Astrocyte of the cerebellum (primary cell): ENCODE results near the gene GRIK5.
A peak's percentile ranks its signal among the peaks of the same experiment; 100 is the strongest.

Experiments
- DNase-seq: peaks from one replicate; pipeline ENCODE4 v3.0.0-alpha.2; 2011; ENCODE audit warnings: low read depth
- H3K4me3 ChIP-seq: 2 replicates; pipeline ENCODE4 v1.5.1; 2011; ENCODE audit warnings: mild to moderate bottlenecking, low read depth, low read length, moderate library complexity
- in situ Hi-C: cut with HindIII; loops from 2 replicates; pipeline ENCODE4 v1.10.0; 2017; ENCODE audit warnings: low sequenced_read_pairs
- TF ChIP-seq, protein P1 (sequence below): IDR thresholded peaks from 2 replicates; pipeline ENCODE4 v1.5.1; 2012; ENCODE audit warnings: low read length, low read depth, moderate library complexity, mild to moderate bottlenecking; ENCODE audit errors: missing control alignments

The GRIK5 gene

GRCh38 chr19:42086188-42086736 lies 16.3 kb upstream of the GRIK5 start:
- no peak overlapping the region for H3K4me3 ChIP-seq
- no peak for DNase-seq
- in situ Hi-C loops: no loop called here
- TF ChIP-seq, protein P1, sequence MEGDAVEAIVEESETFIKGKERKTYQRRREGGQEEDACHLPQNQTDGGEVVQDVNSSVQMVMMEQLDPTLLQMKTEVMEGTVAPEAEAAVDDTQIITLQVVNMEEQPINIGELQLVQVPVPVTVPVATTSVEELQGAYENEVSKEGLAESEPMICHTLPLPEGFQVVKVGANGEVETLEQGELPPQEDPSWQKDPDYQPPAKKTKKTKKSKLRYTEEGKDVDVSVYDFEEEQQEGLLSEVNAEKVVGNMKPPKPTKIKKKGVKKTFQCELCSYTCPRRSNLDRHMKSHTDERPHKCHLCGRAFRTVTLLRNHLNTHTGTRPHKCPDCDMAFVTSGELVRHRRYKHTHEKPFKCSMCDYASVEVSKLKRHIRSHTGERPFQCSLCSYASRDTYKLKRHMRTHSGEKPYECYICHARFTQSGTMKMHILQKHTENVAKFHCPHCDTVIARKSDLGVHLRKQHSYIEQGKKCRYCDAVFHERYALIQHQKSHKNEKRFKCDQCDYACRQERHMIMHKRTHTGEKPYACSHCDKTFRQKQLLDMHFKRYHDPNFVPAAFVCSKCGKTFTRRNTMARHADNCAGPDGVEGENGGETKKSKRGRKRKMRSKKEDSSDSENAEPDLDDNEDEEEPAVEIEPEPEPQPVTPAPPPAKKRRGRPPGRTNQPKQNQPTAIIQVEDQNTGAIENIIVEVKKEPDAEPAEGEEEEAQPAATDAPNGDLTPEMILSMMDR: no peak

DNA sequence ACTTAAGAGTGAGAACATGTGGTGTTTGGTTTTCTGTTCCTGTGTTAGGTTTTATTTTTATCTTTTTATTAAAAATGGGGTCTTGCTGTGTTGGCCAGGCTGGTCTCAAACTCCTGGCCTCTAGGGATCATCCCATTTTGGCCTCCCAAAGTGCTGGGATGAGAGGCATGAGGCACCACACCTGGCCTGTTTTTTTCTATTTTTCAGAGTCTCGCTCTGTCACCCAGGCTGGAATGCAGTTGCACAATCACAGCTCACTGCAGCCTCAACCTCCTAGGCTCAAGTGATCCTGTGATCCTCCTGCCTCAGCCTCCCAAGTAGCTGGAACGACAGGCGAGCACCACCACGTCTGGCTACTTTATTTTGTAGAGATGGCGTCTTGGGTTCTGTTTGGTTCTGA lies 13.5 kb upstream of the GRIK5 start:
- in situ Hi-C loops: no loop called here
- TF ChIP-seq, protein P1: no peak
- H3K4me3 ChIP-seq: no peak overlapping the region
- no peak for DNase-seq

DNA sequence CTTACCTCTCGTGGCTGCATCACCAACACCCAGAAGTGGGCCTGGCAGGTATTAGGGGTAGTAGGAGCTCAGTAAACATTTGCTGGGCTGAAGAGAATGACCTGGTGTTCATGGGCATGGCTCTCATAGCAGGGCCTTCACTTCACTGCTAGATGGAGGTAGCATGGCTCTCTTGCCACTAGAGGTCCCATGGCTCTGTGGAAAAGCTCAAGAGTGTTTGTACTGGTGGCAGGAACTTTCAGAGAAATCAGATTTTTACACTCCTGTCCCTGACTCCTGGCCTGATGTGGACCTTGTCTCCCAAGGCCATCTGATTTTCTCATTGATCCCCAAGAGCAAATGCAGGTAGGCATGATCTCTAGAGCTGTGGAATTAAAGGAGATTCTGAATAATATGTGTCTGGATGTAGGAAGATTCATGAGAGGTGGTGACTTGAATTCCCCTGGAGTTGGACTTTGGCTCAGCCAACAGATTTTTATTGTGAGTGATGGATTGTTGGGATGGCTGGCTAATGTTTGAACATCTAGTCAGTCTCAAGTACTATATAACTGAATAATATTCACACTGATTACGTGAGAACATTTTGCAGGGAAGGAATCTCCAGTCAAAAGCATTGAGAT lies 11.7 kb upstream of the GRIK5 start:
- in situ Hi-C loops: no loop called here
- TF ChIP-seq, protein P1: peak; percentile 80
- no peak overlapping the region for H3K4me3 ChIP-seq
- peak; percentile 20 for DNase-seq

DNA sequence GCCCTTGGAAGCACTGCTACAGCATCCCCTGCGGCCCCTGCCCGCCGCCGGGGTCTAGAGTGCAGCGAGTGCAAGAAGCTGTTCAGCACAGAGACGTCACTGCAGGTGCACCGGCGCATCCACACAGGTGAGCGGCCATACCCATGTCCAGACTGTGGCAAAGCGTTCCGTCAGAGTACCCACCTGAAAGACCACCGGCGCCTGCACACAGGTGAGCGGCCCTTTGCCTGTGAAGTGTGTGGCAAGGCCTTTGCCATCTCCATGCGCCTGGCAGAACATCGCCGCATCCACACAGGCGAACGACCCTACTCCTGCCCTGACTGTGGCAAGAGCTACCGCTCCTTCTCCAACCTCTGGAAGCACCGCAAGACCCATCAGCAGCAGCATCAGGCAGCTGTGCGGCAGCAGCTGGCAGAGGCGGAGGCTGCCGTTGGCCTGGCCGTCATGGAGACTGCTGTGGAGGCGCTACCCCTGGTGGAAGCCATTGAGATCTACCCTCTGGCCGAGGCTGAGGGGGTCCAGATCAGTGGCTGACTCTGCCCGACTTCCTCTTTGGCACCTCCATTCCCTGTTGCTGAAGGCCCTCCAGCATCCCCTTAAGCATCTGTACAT lies 10.9 kb upstream of the GRIK5 start:
- in situ Hi-C loops: no loop called here
- no peak for DNase-seq
- TF ChIP-seq, protein P1: no peak

GRCh38 chr19:42079886-42080763 lies 10.1 kb upstream of the GRIK5 start:
- no peak overlapping the region for H3K4me3 ChIP-seq
- DNase-seq: no peak
- TF ChIP-seq, protein P1: no peak
- in situ Hi-C loops: no loop called here

More for the DNA sequence above, 10.9 kb upstream of the GRIK5 start:
- H3K4me3 ChIP-seq: no peak overlapping the region

DNA sequence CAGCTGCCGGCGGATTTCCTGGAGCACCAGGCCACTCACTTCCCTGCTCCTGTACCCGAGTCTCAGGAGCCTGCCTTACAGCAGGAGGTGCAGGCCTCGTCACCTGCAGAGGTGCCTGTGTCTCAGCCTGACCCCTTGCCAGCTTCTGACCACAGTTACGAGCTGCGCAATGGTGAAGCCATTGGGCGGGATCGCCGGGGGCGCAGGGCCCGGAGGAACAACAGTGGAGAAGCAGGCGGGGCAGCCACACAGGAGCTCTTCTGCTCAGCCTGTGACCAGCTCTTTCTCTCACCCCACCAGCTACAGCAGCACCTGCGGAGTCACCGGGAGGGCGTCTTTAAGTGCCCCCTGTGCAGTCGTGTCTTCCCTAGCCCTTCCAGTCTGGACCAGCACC lies 9.3 kb upstream of the GRIK5 start:
- TF ChIP-seq, protein P1: no peak
- in situ Hi-C loops: no loop called here
- no peak overlapping the region for H3K4me3 ChIP-seq
- DNase-seq: no peak
